Vagina (tissue), 2 donors: Measurements from ENCODE around the gene TM9SF3.

Experiments
- POLR2AphosphoS5 ChIP-seq, 2 donors: sonication (generic); formaldehyde crosslinking; IDR thresholded peaks; one replicate each; pipeline ENCODE4 v1.9.0; 2017; ENCODE audit warnings: antibody characterized with exemption in 2 of 2, mild to moderate bottlenecking in 2 of 2, low read depth in 1 of 2; ENCODE audit not compliant: insufficient read depth in 1 of 2
- TF ChIP-seq, protein P1 (sequence below), 3 experiments: fragments of 450-650 bp in 2 of 3; fragments of 200-600 bp in 1 of 3; sonication (generic) in 1 of 3; IDR thresholded peaks; one replicate each; pipeline ENCODE4 v1.5.1; 2017 to 2019; ENCODE audit warnings: antibody characterized with exemption in 3 of 3, mild to moderate bottlenecking in 2 of 3, moderate library complexity in 2 of 3

DNA sequence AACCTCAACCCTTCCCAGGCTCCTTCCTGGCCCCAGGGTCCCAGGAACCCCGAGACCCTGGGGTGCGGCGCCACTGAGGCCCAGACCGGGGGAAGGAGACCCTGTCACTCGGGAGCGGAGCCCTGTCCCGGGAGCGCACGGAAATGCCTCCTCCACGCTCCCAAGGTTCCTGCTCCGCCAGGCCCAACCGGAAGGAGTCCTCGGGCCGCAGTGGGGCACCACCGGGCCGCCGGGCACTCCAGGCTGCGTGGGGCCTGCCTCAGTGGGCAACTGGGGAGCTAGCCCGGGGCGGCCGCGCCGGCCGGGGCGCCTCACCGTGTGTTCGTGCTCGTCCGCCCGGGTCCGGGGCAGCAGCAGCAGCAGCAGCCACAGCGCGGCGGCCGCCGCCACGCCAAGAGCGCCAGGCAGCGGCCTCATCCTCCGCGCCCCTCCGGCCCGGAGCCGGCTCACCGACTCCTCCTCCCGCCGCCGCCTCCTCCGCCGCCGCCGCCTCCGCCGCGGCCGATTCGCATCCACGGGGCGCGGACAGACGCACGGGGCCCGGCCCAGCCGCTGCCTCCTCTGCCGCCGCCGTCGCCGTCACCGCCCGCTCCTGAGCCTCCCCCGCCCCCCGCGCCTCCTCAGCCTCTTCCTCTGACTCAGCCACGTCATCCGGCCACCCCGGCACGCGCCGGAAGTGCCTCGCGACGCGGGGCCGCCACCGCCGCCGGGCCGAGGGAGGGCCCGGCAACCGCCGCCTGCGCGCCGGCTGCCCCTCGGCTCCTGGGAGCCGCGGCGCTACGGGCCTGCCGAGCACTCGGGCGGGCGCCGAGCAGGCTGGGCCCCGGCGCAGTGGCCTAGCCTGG lies at the start of gene TM9SF3:
- TF ChIP-seq POLR2AphosphoS5 (IDR thresholded peaks at IDR 0.05; ENCODE audit: insufficient read depth in 1 of 2, low read depth in 1 of 2), result peak in 1 of 2 donors; percentile 51
- TF ChIP-seq, protein P1, sequence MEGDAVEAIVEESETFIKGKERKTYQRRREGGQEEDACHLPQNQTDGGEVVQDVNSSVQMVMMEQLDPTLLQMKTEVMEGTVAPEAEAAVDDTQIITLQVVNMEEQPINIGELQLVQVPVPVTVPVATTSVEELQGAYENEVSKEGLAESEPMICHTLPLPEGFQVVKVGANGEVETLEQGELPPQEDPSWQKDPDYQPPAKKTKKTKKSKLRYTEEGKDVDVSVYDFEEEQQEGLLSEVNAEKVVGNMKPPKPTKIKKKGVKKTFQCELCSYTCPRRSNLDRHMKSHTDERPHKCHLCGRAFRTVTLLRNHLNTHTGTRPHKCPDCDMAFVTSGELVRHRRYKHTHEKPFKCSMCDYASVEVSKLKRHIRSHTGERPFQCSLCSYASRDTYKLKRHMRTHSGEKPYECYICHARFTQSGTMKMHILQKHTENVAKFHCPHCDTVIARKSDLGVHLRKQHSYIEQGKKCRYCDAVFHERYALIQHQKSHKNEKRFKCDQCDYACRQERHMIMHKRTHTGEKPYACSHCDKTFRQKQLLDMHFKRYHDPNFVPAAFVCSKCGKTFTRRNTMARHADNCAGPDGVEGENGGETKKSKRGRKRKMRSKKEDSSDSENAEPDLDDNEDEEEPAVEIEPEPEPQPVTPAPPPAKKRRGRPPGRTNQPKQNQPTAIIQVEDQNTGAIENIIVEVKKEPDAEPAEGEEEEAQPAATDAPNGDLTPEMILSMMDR (IDR thresholded peaks at IDR 0.05), result peak in 1 of 3 experiments; percentile 10
